A549 (cell line): ENCODE data around the gene PSMD13.

ENCODE experiments used
- CEBPB ChIP-seq, 2 experiments: fragments of >200 bp in 1 of 2; sonication (Bioruptor Twin) in 1 of 2; formaldehyde crosslinking in 1 of 2; IDR thresholded peaks; 2 replicates each; pipeline ENCODE4 v1.6.1; 2012 to 2016
- EHMT2 ChIP-seq: fragments of 200-600 bp; sonication (generic); IDR thresholded peaks from 2 replicates; pipeline ENCODE4 v1.6.1; 2016; ENCODE audit warnings: antibody characterized with exemption, low read depth, mild to moderate bottlenecking, moderate library complexity
- EP300 ChIP-seq, 2 experiments: fragments of >200 bp; sonication (Bioruptor Twin); formaldehyde crosslinking; IDR thresholded peaks; 2 replicates in 1 of 2; 3 replicates in 1 of 2; pipeline ENCODE4 v1.6.1; 2016 to 2017
- HOXB13 ChIP-seq: fragments of 250-450 bp; sonication (Bioruptor Pico); IDR thresholded peaks from 2 replicates; pipeline ENCODE4 v1.5.0; 2020; ENCODE audit warnings: low read depth, mild to moderate bottlenecking, moderate library complexity
- MAFK ChIP-seq: fragments of 450-650 bp; IDR thresholded peaks from 2 replicates; pipeline ENCODE4 v1.6.1; 2014; ENCODE audit not compliant: partially characterized antibody
- POLR2A ChIP-seq: IDR thresholded peaks from 2 replicates; pipeline ENCODE4 v1.6.1; 2012; ENCODE audit warnings: mild to moderate bottlenecking, low read length
- RAD21 ChIP-seq, 2 experiments: fragments of >200 bp in 1 of 2; sonication (Bioruptor Twin) in 1 of 2; formaldehyde crosslinking in 1 of 2; IDR thresholded peaks in 1 of 2; conservative IDR thresholded peaks in 1 of 2; 2 replicates in 1 of 2; 3 replicates in 1 of 2; pipeline ENCODE4 v1.6.1; 2012 to 2018; ENCODE audit warnings: inconsistent platforms in 1 of 2
- SMC3 ChIP-seq: fragments of >200 bp; sonication (Bioruptor Twin); formaldehyde crosslinking; IDR thresholded peaks from 3 replicates; pipeline ENCODE4 v1.6.1; 2018; ENCODE audit warnings: inconsistent platforms
- TF ChIP-seq, protein P1 (sequence below): fragments of 450-650 bp; IDR thresholded peaks from 2 replicates; pipeline ENCODE4 v1.6.1; 2014; ENCODE audit warnings: antibody characterized with exemption
- TF ChIP-seq, protein P2 (sequence below): IDR thresholded peaks from 2 replicates; pipeline ENCODE4 v1.6.1; 2012
- TF ChIP-seq, protein P3 (sequence below): IDR thresholded peaks from 2 replicates; pipeline ENCODE4 v1.6.1; 2012
- TF ChIP-seq, protein P4 (sequence below): fragments of >200 bp; sonication (Bioruptor Twin); formaldehyde crosslinking; IDR thresholded peaks from 3 replicates; pipeline ENCODE4 v1.5.1; 2016
- TF ChIP-seq, protein P5 (sequence below): fragments of 200-600 bp; sonication (generic); IDR thresholded peaks from 2 replicates; pipeline ENCODE4 v1.6.1; 2016; ENCODE audit warnings: antibody characterized with exemption, mild to moderate bottlenecking, moderate library complexity

DNA sequence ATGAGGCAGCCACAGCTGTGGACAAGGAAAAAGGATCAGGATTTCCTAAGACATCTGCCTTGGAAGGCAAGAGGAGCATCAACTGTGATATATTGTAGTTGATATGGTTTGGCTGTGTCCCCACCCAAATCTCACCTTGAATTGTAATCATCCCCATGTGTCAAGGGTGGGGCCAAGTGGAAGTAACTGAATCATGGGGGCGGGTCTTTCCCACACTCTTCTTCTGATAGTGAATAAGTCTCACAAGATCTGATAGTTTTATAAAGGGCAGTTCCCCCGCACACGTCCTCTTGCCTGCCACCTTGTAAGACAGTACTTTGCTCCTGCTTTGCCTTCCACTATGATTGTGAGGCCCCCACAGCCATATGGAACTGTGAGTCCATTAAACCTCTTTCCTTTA lies 19.1 kb upstream of the PSMD13 start:
- TF ChIP-seq RAD21 (conservative IDR thresholded peaks at IDR 0.05 in 1 of 2, IDR thresholded peaks at IDR 0.05 in 1 of 2) (no peak), CEBPB (IDR thresholded peaks at IDR 0.05) (no peak), MAFK (no peak), POLR2A (no peak), EP300 (IDR thresholded peaks at IDR 0.05) (no peak), SMC3 (no peak), HOXB13 (CRISPR knock-in tag) (no peak), EHMT2 (no peak)
- TF ChIP-seq, protein P1, sequence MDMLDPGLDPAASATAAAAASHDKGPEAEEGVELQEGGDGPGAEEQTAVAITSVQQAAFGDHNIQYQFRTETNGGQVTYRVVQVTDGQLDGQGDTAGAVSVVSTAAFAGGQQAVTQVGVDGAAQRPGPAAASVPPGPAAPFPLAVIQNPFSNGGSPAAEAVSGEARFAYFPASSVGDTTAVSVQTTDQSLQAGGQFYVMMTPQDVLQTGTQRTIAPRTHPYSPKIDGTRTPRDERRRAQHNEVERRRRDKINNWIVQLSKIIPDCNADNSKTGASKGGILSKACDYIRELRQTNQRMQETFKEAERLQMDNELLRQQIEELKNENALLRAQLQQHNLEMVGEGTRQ, result no peak
- TF ChIP-seq, protein P2, sequence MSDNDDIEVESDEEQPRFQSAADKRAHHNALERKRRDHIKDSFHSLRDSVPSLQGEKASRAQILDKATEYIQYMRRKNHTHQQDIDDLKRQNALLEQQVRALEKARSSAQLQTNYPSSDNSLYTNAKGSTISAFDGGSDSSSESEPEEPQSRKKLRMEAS, result no peak
- TF ChIP-seq, protein P3, sequence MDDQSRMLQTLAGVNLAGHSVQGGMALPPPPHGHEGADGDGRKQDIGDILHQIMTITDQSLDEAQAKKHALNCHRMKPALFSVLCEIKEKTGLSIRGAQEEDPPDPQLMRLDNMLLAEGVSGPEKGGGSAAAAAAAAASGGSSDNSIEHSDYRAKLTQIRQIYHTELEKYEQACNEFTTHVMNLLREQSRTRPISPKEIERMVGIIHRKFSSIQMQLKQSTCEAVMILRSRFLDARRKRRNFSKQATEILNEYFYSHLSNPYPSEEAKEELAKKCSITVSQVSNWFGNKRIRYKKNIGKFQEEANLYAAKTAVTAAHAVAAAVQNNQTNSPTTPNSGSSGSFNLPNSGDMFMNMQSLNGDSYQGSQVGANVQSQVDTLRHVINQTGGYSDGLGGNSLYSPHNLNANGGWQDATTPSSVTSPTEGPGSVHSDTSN, result no peak
- TF ChIP-seq, protein P4, sequence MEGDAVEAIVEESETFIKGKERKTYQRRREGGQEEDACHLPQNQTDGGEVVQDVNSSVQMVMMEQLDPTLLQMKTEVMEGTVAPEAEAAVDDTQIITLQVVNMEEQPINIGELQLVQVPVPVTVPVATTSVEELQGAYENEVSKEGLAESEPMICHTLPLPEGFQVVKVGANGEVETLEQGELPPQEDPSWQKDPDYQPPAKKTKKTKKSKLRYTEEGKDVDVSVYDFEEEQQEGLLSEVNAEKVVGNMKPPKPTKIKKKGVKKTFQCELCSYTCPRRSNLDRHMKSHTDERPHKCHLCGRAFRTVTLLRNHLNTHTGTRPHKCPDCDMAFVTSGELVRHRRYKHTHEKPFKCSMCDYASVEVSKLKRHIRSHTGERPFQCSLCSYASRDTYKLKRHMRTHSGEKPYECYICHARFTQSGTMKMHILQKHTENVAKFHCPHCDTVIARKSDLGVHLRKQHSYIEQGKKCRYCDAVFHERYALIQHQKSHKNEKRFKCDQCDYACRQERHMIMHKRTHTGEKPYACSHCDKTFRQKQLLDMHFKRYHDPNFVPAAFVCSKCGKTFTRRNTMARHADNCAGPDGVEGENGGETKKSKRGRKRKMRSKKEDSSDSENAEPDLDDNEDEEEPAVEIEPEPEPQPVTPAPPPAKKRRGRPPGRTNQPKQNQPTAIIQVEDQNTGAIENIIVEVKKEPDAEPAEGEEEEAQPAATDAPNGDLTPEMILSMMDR, result no peak
- TF ChIP-seq, protein P5, sequence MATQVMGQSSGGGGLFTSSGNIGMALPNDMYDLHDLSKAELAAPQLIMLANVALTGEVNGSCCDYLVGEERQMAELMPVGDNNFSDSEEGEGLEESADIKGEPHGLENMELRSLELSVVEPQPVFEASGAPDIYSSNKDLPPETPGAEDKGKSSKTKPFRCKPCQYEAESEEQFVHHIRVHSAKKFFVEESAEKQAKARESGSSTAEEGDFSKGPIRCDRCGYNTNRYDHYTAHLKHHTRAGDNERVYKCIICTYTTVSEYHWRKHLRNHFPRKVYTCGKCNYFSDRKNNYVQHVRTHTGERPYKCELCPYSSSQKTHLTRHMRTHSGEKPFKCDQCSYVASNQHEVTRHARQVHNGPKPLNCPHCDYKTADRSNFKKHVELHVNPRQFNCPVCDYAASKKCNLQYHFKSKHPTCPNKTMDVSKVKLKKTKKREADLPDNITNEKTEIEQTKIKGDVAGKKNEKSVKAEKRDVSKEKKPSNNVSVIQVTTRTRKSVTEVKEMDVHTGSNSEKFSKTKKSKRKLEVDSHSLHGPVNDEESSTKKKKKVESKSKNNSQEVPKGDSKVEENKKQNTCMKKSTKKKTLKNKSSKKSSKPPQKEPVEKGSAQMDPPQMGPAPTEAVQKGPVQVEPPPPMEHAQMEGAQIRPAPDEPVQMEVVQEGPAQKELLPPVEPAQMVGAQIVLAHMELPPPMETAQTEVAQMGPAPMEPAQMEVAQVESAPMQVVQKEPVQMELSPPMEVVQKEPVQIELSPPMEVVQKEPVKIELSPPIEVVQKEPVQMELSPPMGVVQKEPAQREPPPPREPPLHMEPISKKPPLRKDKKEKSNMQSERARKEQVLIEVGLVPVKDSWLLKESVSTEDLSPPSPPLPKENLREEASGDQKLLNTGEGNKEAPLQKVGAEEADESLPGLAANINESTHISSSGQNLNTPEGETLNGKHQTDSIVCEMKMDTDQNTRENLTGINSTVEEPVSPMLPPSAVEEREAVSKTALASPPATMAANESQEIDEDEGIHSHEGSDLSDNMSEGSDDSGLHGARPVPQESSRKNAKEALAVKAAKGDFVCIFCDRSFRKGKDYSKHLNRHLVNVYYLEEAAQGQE, result no peak
